ENCODE data around the gene ADAMTS12.

- TF ChIP-seq EZH2 (IDR thresholded peaks at IDR 0.05; ENCODE audit: insufficient read depth, poor library complexity, severe bottlenecking) (no peak), EZH2phosphoT487 (IDR thresholded peaks at IDR 0.05; ENCODE audit: insufficient read depth, low read depth) (no peak)
Observed at GRCh38 chr5:33789567-33789957, 102.2 kb downstream of the ADAMTS12 start.

Data from GM23248 (cell line).